Activated CD4-positive, alpha-beta T cell treated with anti-CD3 and anti-CD28 coated beads for 4 hours (primary cell): ENCODE measurements around the gene MECR.

Experiments
- DNase-seq, 2 donors: peaks; one replicate each; pipeline ENCODE4 v3.0.0-alpha.2; 2020

MECR gene

DNA sequence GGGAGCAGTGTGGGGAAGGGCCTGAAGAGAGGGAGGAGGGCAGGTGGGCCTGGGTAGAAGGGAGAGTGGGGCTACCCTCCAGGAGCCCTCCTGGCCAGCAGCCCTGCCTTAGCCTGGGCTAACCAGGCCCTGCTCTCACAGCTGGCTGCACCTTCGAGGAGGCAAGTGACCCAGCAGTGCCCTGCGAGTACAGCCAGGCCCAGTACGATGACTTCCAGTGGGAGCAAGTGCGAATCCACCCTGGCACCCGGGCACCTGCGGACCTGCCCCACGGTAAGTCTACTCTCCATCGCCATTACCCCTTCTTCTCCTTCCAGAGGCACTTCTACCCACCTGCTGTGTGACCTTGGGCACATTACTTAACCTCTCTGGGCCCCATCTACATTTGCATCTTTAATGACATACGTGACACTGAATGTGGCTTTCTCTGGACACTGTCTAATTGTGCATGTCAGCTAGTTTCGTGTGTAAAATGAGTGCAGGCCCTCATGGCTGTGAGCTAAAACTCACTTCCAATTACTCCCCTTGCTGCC, 24.5 kb upstream of the MECR start:
- no peak for DNase-seq

DNA sequence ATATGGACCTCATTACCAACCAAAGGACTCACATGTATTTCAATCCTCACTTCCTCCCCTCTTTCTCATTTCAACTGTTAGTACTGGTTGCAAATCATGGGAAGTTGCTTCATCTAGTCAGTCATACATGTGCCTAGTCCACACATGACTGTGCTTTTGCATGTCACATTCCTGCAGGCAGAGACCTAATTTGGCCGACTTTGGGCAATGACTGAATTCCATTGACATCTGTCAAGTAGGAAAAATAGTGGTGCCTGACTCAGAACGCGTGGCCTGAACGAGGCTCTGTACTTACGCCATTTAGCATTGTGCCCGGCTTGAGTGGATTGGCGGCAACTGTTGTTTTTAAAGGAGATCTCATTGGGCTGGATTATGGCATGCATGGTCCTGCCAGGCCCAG, 23.6 kb upstream of the MECR start:
- DNase-seq, result no peak

DNA sequence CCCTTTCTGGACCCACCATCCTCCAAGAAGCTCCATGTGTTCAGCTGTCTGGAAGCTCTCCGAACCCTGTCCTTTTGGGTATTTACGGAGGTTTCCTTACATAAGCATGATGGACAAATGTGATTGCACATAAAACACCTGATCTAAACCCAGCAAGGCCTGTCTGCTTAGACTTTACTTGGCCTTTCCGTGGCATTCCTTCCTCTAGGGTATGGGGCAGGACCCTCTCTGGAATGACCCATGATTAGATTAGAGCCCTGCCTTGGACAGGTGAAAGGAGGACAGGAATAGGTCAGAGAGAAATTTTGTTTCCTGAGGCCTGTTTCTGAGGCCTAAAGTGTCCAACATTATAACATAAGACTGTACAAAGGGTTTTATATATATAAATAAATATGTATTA, 22.4 kb upstream of the MECR start:
- DNase-seq, result no peak

DNA sequence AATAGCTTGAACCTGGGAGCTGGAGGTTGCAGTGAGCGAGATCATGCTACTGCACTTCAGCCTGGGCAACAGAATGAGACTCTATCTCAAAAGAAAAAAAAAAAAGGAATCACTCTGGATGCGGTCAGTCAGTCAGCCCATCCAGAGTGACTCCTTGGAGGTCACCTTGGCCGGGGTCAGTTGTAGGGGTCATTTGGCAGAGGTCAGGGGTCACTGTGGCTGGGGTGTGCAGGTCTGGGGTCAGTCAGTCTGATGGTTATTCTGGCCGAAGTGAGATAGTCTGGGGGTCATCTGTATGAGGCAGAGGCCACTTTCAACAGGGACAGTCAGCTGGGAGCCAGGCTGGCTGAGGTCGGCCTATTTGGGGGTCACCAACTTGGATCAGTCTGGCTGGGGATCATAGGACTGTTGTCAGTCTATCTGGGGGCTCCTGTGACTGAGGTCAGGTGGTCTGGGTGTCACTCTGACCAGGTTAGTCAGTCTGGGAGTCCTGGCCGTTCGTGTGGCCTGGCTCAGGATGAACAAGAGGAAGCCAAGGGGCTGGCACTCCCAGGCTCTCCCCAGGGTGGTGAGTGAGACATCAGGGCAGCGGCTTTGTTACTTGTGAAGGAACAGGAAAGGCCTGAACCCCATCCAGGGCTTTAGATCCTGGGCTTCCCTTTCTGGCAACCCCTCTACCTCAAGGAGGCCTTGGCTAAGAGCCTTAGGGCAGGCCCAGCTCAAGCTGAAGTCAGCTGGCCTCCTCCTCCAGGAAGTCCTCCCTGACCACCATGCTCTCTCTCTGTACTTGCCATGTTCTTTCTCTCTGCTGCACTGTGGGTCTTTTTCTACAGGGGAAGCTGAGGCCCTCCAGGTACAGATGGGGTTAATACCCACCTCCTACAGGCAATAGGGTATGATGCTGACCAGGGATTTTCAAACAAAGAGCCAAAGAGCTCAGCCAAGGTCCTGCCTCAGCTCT, 20.7 kb upstream of the MECR start:
- DNase-seq, result no peak

DNA sequence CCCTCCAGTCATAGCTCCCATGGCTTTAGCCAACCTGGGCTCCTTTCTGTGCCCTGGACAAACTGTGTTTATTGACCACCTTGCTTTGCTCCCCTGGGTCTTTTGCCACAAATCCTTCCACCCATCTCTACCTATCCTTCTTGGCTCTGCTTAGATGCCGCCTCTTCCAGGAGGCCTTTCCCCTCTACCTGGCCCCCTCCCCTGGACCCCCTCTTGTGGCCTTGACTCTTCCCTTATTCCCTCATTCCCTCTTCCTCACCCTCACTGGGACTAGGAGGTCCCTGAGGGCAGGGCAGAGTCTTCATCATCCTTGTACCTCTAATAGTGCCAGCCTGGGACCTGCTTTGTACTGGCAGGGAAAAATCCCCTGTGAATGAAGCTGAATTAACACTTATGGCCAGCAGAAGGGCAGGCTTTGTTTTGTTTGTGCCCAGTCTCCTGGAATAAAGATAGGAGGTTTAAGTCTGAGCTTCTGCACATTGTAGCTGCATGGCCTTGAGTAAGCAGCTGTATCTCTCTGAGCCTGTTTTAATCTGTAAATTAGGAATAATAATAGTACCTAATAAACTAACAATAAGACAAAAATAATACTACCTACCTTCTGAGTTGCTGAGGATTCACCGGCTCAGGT, 19.3 kb upstream of the MECR start:
- no peak for DNase-seq

DNA sequence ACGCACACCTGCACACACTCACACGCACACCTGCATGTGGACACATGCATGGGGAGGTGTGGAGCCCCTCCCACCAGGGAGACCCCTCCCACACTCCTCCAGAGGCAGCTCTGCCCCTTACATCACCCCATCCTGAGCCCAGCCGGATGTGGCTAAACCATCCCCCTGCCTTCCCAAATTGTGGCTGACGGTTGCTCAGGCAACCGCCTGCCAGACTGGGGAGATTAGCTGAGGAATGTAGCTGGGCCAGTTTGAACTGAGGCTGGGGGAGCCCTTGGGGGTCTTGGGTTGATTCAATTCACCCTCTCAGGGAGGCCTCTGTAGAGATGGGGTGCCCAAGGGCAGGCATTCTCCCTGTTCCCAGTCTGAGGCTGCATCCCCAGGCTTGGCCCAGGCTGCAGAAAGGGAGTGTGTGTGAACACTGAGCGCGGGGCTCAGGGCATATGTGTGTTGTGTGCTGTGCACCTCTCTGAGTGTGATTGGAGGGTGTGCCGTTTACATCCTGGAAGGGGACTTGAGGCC, 18.5 kb upstream of the MECR start:
- DNase-seq, result no peak

- DNase-seq, result no peak
These were observed 17.7 kb upstream of the MECR start for GRCh38 chr1:29248409-29248808.

GRCh38 chr1:29247571-29248273, 17.0 kb upstream of the MECR start:
- no peak for DNase-seq

- DNase-seq, result no peak
These were observed 16.3 kb upstream of the MECR start for GRCh38 chr1:29247044-29247443.

DNA sequence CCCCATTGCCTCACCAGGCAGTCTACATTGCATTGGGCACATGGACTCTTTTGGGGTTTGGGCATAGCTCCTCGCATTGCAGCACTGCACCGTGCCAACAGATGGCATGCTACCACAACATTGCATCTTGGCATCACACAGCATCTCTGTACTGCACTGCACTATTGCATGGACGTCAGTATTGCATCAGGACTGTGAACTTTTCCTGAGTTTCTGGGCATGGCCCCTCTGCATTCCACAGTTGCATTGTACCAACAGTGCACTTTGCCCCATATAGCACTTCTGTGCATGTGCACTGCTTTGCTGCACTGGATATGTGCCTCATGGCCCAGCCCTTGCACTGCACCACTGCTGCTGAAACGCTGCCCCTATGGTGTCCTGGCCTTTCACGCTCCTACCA, 15.1 kb upstream of the MECR start:
- no peak for DNase-seq

DNA sequence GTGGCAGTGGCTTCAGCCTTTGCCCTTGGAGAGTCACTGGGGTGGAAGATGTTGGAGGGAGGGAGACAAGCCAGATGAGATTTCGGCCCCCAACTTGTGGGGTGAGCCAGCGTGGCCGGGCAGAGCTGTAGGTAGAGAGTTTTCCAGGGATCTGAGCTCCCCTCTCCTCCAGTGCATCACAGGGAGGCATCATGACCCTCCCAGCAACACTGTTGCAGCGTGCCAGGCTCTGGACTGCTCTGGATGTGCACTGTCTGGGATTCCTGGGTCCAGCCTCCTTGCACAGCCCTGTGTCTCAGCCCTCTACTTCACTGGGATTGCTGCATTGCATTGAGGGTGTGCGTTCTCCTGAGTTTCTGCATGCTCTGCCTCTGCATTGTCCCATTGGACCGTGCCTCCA, 14.5 kb upstream of the MECR start:
- DNase-seq, result no peak

- no peak for DNase-seq
These were observed 13.1 kb upstream of the MECR start for GRCh38 chr1:29243871-29244200.

DNA sequence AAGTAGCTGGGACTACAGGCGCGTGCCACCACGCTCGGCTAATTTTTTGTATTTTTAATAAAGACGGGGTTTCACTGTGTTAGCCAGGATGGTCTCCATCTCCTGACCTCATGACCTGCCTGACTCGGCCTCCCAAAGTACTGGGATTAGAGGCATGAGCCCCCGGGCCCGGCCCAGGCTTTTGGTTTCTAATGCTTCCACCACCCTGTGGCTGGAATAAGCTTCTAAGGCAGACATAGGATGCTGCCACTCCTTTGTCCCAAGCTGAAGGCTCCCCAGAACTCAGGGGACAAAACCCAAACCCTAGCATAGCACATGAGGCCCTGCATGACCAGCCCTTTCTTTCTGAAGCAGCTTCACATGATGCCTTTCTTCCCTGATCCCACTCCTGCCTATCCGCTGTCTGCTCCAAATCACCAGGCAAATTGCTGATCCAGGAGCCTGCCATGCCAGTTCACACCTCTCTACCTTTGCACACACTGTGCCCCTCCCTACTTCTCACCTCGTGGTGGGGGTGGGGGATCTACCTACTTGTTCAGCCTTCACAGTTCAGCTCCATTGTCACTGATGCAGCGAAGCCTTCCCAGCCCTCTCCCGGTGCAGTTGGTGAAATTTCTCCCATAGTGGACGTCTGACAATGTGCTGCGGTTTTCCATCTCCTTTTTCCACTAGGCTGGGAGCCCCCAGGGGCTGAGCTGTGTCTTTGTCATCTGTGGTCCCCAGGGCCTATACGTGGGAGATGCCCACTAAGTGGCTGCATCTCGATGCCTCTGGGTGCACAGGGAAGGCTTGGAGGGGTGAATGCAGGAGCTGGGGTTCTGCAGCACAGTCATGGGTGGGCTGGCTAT, 12.5 kb upstream of the MECR start:
- no peak for DNase-seq

DNA sequence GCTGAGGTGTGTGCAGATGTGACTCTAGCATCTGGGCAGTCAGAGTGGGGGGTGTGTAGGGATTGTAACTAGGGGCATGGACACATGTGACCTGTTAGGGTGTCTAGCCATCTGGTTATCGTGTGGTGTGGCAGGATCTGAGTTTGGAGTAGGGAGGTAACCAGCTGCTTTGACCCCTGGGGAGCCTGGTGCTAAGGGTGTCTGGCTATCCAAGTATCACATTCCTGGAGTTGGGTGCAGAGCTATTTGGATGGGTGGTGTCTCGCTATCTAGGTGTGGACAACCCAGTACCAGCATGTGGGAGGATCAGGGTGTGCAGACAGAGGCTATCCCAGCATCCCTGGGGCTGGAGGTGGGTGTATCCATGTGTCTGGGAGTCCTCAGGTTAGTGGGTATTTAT, 10.3 kb upstream of the MECR start:
- DNase-seq, result no peak

DNA sequence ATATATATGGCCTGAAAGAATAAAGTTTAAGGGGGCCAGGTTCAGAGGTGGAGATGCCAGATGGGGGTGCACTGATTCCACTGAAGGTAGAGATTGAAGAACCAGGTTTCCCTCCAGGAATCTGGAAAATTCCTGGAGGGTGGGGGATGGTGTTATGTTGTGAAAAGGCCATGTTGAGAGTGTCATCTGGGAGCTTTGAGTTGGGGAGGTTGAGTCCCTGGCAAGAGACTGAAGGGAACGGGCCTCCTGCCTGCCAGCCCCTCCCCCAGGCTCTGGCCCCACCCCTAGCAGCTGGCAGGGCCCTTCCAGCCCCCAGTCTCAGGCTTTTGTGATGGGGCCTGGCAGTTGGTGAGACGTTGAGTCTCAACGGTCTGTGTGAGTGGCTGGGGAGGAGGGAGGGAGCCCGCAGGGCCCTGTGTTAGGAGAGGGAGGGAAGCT, 9.7 kb upstream of the MECR start:
- no peak for DNase-seq

DNA sequence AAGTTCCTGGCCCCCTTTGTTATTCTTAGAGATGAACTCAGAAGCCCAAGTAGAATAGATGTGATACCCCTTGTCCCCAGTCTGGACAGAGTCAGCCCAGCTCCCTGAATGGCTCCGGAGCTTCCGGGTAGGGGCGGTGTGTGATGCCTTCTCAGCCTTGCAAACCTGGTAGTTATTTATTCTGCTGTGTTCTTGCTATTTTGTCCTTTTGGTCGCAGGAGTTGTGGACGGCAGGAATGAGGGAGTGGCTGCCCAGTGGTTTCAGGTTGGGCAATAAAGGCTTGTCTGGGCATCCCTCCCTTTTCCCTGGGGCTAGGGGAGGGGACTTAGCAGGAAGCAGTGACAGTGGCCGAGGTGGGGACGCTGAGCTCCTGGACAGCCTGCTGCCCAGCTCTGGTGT, 8.4 kb upstream of the MECR start:
- DNase-seq, result no peak

GRCh38 chr1:29238620-29239002, 7.9 kb upstream of the MECR start:
- no peak for DNase-seq

DNA sequence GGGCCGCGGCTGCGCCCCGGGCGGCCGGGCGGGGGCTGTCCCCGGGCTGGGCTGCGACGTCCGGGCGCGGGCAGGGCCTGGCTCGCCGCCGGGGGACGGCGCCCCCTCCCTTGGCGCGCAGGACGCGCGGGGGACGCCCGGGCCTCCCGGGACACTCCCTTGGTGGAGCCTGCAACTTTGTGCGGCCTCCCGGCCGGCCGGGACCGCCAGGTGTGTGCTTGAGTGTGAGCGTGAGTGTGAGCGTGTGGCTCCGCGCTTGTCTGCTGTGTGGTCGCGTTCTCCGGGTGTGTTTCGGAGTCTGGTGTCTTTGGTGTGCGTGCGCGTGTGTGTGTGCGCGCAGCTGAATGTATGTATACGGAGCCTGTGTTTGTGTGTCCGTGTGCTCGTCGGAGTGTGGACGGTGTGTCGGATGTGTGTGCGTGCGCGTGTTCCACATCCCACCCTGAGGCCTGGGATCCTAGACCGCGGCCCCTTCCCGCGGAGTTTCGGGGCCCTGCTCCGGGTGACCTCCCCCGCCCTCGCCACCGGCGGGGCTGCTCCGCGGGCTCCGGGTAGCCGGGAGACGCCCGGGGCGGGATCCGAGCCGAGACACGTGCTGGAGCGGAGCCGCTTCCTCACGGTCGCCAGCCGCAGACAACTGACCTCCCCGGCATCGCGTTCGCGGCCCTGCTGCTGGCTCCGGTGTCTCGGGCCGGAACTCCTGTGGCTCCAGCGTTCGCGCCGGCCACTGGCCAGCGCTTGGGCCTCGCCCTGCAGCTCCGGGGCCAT, 7.3 kb upstream of the MECR start:
- no peak for DNase-seq

GRCh38 chr1:29237129-29237821, 6.5 kb upstream of the MECR start:
- DNase-seq, result no peak

- DNase-seq, result no peak
These were observed 6.0 kb upstream of the MECR start for GRCh38 chr1:29236712-29237128.
